ENCODE results near the gene TEKT2.
A peak's percentile ranks its signal among the peaks of the same experiment; 100 is the strongest.

TEKT2 gene, protein sequence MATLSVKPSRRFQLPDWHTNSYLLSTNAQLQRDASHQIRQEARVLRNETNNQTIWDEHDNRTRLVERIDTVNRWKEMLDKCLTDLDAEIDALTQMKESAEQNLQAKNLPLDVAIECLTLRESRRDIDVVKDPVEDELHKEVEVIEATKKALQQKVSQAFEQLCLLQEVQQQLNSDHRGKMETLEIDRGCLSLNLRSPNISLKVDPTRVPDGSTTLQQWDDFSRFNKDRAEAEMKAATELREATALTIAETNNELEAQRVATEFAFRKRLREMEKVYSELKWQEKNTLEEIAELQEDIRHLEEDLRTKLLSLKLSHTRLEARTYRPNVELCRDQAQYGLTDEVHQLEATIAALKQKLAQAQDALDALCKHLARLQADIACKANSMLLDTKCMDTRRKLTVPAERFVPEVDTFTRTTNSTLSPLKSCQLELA

DNA sequence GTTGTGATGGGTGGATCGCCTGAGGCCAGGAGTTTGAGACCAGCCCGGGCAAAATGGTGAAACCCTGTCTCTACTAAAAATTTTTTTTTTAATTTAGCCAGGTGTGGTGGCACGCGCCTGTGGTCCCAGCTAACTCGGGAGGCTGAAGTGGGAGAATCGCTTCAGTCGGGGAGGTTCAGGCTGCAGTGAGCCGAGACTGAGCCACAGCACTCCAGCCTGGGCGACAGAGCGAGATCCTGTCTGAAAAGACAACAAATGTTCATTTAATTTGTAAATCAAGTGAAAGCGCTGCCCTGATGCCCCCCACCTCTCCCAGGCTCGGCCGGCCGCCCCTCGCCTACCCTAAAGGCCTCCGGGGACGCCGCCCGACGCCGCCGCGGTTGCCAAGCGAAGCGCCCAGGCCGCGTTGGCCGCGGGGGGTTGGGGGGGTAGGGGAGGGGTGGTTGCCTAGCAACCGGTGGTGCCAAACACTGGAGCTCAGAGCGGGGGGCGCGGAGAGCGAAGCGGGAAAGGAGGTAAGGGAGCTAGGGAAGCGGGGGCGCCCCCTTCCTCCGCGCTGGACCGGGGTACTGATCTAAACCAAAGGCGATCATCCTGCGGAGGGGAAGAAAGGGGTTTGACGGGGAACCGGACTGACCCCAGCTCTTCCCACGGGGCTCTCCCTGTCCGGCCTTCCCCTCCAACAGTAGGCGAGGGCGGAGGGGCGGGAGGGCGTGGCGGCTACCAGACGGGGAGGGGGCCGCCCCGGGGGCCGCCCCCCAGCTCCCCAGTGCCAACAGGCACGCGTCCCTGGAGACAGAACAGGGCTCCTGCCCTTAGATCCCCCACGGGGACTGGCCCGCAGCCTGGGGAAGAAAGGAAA lies at the start of gene TEKT2:
TEKT2 (plus strand) TSS at position 460 of the 862 bp plus-strand sequence. CDS start 828 bp downstream, outside the sequence.
- peak; percentile 12 to 19 for DNase-seq

DNA sequence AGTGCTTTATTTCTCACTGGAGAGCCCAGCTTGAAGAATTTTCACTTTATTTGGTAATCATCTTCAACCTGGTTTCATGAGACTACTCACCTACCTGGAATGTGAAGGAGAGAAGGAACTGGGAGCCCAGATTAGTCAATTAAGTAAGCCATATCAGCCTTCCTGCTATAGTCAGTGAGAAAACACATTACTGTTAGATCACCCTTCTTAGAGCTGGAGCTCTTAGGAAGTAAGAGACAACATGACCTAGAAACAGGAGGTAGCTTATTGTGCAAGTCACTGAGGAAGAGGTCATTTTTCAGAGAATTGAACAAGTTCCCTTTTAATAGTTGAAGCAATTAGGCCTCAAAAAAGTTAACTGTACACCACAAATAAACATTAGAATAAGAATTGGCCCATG lies 49.2 kb upstream of the TEKT2 start:
- no peak for DNase-seq

GRCh38 chr1:36035154-36035553 lies 48.7 kb upstream of the TEKT2 start:
- DNase-seq = no peak

- DNase-seq = no peak
Observed at GRCh38 chr1:36040238-36040637, 43.7 kb upstream of the TEKT2 start.

- no peak for DNase-seq
Observed at GRCh38 chr1:36051821-36052220, 32.1 kb upstream of the TEKT2 start.

DNA sequence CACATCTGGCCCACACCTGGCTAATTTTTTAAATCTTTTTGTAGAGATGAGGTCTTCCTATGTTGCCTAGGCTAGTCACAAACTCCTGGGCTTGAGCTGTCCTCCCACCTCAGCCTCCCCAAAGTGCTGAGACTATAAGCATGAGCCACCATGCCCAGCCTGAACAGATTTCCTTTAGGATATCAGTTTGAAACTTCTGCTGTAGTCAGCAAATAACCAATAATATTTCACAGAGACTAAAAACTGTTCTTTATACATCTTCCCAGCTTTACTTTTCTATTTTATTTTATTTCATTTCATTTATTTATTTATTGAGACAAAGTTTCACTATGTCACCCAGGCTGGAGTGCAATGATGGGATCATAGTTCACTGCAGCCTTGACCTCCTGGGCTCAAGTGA lies 29.9 kb upstream of the TEKT2 start:
- no peak for DNase-seq

DNA sequence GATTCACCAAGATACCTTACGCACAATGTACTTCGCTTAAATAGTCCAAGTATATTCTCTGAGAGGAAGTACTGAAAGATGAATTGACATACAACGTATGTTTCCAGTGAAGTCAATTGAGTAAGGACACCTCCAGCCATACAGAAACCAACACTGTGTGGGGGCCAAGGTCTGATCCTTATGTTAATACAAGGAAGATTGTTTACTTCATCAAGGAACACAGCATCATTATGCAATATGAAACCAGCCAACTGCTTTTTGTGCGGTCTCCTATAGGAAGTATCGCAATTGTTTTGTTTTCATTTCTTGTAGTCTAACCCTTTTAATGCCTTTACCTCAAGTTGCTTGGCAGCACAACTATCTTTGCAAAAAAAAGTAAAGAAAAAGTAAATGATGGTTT lies 28.2 kb upstream of the TEKT2 start:
- no peak for DNase-seq

- no peak for DNase-seq
Observed at GRCh38 chr1:36062315-36062714, 21.6 kb upstream of the TEKT2 start.

DNA sequence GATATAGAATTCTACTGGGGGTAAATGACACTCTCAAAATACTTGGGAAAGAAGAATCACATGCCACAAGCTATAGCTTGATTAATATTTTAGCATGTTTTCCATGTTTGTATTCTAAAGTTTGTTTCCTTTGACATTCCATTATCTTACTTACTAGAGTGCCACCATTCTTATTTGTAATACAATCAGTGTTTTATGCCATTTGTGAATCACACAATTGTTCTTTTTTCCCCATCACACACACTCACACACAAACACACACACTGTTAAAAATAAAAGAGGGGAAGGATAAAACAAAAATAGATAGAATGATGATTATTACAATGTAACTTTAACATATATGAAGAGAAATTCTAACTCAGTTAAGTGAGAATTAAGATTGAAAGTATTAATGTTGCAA lies 16.0 kb upstream of the TEKT2 start:
- no peak for DNase-seq

GRCh38 chr1:36068866-36069265 lies 15.0 kb upstream of the TEKT2 start:
- no peak for DNase-seq

DNA sequence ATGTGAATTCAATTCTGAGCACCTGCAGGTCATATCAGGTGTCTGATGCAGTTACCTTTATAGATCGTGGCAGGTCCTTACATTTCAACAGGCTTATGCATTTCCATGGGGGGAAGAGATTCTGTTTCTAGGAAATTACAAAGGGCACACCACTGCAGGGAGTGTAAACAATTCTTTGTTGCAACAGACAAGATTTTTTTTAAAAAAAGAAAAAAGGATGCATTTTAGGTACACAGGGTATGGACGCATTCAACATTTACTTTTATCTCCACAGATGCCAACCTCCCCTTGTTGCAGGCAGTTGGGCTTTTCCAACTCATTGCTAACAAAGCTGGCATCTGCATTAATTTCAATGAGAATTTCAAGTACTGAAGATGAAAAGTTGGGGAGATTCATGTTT lies 13.5 kb upstream of the TEKT2 start:
- no peak for DNase-seq

- DNase-seq = no peak
Observed at GRCh38 chr1:36076979-36077573, 6.8 kb upstream of the TEKT2 start.

- no peak for DNase-seq
Observed at GRCh38 chr1:36080236-36080635, 3.7 kb upstream of the TEKT2 start.

GRCh38 chr1:36080801-36081200 lies 3.1 kb upstream of the TEKT2 start:
- DNase-seq = no peak

DNA sequence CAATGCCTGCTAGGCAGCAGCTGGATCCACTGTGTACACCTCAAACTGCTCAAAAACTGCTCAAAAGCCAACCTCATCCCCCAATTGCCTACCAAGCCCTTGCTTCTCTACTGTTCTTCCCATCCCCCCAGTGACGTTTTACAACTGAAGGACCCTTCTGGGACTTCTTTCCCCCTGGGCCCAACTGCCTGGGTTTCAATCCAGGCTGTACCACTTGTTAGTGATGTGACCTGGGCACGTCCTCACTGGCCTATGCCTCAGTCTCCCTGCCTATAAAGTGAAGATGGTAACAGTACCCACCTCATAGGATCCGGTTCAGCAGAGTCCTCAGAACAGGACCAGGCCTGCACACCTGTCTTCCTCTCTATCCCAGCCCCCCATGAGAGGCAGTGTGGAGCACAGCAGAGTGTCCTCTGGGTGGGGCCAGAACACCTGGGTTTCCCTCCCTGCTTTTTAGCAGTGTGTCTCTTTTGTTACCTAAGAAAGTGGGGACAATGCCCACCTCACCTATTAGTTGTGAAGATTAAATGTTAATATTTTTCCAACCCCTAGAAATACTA lies 1.9 kb upstream of the TEKT2 start:
- no peak for DNase-seq

GRCh38 chr1:36083219-36083618 lies 675 bp upstream of the TEKT2 start:
- no peak for DNase-seq

DNA sequence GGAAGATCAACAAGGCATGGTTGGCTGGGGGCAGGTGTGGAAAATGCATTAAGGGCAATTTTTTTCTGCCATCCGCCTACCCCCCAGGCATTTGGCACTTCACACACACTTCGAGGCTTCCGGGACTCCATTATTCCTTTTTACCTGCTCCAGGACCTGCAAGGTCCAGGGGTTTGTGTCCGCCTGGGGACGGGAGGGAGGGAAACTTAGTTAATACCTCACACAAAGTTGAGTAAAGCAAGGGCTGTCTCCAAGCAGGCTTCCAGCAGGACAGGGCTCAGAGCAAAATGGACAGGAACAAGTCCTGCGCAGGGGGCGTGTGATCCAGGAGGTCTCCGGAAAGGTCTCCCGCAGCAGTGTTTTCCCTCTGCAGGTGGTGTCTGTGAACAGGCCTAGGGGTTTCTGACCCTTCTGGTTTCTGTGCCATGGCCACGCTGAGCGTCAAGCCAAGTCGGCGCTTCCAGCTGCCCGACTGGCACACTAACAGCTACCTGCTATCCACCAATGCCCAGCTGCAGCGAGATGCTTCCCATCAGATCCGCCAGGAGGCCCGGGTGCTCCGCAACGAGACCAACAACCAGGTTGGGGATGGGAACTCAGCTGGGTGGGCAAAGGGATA lies 712 bp downstream of the TEKT2 start:
- no peak for DNase-seq

GRCh38 chr1:36085126-36085525 lies 1.2 kb downstream of the TEKT2 start:
- no peak for DNase-seq

- DNase-seq = no peak
Observed at GRCh38 chr1:36085686-36086526, 2.0 kb downstream of the TEKT2 start.

DNA sequence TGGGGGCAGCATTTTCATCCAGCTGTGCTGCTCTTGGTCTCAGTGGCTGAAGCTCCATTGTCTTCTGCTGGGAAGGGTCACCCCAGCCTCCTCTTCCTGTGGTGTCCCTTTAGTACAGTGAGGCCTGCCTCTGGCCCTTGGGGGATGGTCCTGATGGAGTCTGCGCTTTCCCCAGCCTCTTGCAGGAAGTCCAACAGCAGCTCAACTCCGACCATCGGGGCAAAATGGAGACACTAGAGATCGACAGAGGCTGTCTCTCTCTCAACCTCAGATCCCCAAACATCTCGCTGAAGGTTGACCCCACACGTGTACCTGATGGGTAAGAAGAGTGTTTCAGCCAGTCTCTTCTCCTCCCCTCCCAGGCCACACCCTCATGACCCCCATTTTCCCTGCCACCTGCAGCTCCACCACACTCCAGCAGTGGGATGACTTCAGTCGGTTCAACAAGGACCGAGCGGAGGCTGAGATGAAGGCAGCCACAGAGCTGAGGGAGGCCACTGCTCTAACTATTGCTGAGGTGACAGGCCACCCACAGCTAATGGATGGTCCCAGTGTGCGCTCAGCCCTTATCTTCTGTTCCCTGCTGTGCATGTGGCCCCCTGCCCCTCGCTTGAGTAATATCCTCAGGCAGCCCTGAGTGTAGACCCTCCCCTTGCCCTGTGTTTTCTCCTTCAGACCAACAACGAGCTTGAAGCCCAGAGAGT lies 2.8 kb downstream of the TEKT2 start:
- no peak for DNase-seq

All from CD4-positive, alpha-beta T cell treated with Interferon alpha-2 for 1 hour (primary cell).